ENCODE results near the gene PCDHGA6.
"Not testable (repeated sequence)": the region's sequence is repeated elsewhere in the genome, so short reads cannot be mapped to it uniquely, and the experiment has no call there.

The PCDHGA6 gene

GRCh38 chr5:141389153-141390042, 15.7 kb downstream of the PCDHGA6 start:
- no peak for TF ChIP-seq CTCF (IDR thresholded peaks at IDR 0.05; ENCODE audit: low read depth, low read length)
- Histone ChIP-seq H3K36me3 (no peaks in the 10 kb centered on the region), H3K27ac (no peak overlapping the region), H3K27me3 (ENCODE audit: insufficient read depth, low read depth, severe bottlenecking) (no peaks in the 10 kb centered on the region), H3K9me3 (ENCODE audit: severe bottlenecking) (peaks cover 6% of the 10 kb centered on the region), H3K4me3 (ENCODE audit: low read depth, low read length) (no peak overlapping the region)
- no peak for DNase-seq

- no peak for TF ChIP-seq CTCF (IDR thresholded peaks at IDR 0.05; ENCODE audit: low read depth, low read length)
These were observed 18.9 kb downstream of the PCDHGA6 start, which contains the start of gene PCDHGA8 for GRCh38 chr5:141392429-141393198. Gene PCDHGA8, plus strand, starts transcription at chr5:141392633. Its CDS starts 181 bp downstream, at chr5:141392814.

GRCh38 chr5:141393267-141393666, 19.6 kb downstream of the PCDHGA6 start:
- Histone ChIP-seq H3K9me3 (ENCODE audit: severe bottlenecking) (peaks cover 4% of the 10 kb centered on the region), H3K27ac (no peak overlapping the region), H3K4me3 (ENCODE audit: low read depth, low read length) (no peak overlapping the region), H3K27me3 (ENCODE audit: insufficient read depth, low read depth, severe bottlenecking) (no peaks in the 10 kb centered on the region), H3K36me3 (no peaks in the 10 kb centered on the region)
- TF ChIP-seq CTCF (IDR thresholded peaks at IDR 0.05; ENCODE audit: low read depth, low read length): no peak
- no peak for DNase-seq

More at GRCh38 chr5:141392429-141393198, 18.9 kb downstream of the PCDHGA6 start, which contains the start of gene PCDHGA8:
- Histone ChIP-seq H3K4me3 (ENCODE audit: low read depth, low read length) (no peak within 1 kb of the TSS), H3K27ac (no peak within 1 kb of the TSS), H3K36me3 (no peaks in the 10 kb centered on the region), H3K27me3 (ENCODE audit: insufficient read depth, low read depth, severe bottlenecking) (no peaks in the 10 kb centered on the region), H3K9me3 (ENCODE audit: severe bottlenecking) (peaks cover 4% of the 10 kb centered on the region)
- no peak for DNase-seq

- not testable (repeated sequence) for H3K27me3 ChIP-seq (ENCODE audit: insufficient read depth, low read depth, severe bottlenecking); DNase-seq; H3K9me3 ChIP-seq (ENCODE audit: severe bottlenecking); H3K4me3 ChIP-seq (ENCODE audit: low read depth, low read length); H3K27ac ChIP-seq; H3K36me3 ChIP-seq
These were observed 20.9 kb downstream of the PCDHGA6 start for GRCh38 chr5:141394401-141395187.

GRCh38 chr5:141397756-141398551, 24.3 kb downstream of the PCDHGA6 start, which contains the start of gene PCDHGB5:
Gene PCDHGB5, plus strand, starts transcription at chr5:141397947. Its CDS starts 181 bp downstream, at chr5:141398128.
- not testable (repeated sequence) for DNase-seq; H3K9me3 ChIP-seq (ENCODE audit: severe bottlenecking); H3K27ac ChIP-seq; H3K36me3 ChIP-seq; H3K27me3 ChIP-seq (ENCODE audit: insufficient read depth, low read depth, severe bottlenecking); H3K4me3 ChIP-seq (ENCODE audit: low read depth, low read length)

- Histone ChIP-seq H3K27ac (no peak overlapping the region), H3K4me3 (ENCODE audit: low read depth, low read length) (no peak overlapping the region), H3K27me3 (ENCODE audit: insufficient read depth, low read depth, severe bottlenecking) (no peaks in the 10 kb centered on the region), H3K36me3 (no peaks in the 10 kb centered on the region), H3K9me3 (ENCODE audit: severe bottlenecking) (peaks cover 4% of the 10 kb centered on the region)
- no peak for TF ChIP-seq CTCF (IDR thresholded peaks at IDR 0.05; ENCODE audit: low read depth, low read length)
- no peak for DNase-seq
These were observed 24.9 kb downstream of the PCDHGA6 start for GRCh38 chr5:141398608-141399007.
